Hematopoietic multipotent progenitor cell treated with erythropoietin and hydrocortisone succinate and interleukin-3 and kit ligand, for 6 days (in vitro differentiated cells): Measurements from ENCODE around the gene PRRT1.
"Not testable (repeated sequence)": the region's sequence is repeated elsewhere in the genome, so short reads cannot be mapped to it uniquely, and the experiment has no call there.

Source experiments
- DNase-seq: peaks from one replicate; pipeline ENCODE4 v3.0.0-alpha.2; 2015

Gene PRRT1

DNA sequence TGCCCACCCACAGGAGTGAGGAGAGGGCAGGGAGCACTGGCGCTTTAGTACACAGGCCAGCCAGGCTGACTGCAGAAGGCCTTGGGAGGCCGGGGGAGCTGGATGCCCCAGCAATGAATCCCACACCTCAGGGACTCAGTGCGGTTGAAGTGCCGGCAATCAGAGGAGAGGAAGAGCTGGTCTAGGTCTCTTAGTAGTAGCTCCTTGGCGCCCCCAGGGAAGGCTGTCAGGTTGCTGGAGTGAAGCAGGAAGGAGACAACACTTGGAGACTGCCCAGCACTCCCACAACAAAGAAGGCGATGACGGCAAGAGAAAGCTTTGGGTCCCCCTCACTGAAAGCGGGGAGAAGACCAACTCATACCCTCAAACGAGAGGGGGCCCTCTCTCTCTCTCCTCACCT lies 34.3 kb downstream of the PRRT1 start:
- no peak for DNase-seq

DNA sequence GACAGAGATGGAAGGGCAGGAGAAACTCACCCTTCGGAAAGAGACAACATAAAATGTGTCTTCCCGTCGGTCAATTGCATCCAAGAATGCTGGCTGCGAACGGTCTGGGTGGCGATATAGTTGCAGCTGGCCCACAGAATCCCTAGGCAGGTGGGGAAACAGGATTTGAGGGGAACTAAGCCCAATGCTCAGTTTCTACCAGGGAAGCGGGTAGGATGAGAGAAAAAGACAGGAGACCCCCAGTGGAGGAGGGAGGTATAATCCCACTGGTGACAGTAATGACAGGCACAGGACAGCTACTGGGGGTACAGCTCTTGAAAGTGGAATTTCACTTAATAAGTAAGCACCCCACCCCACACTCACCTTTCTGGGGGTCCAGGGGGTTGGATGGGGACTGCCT lies 35.1 kb downstream of the PRRT1 start:
- DNase-seq: peak; percentile 74

DNA sequence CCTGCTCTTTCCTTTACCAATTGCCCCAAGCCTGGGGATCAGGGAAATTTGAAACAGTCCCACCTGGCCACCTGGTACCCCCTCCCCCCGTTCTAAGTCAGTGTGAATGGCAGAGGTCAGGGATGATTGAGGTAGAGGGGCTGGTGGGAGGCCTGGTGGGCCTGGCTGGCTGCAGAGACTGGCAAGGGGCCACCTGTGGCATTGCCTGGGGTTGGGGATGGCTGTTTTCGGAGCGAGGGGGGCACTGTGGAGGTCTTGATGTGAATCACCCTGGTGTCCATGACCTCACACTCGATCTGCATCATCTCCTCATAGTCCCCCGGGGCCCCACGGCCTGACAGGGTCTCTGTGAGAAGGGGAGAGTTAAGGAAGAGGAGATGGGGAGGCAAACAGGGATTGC lies 36.1 kb downstream of the PRRT1 start:
- DNase-seq: no peak

DNA sequence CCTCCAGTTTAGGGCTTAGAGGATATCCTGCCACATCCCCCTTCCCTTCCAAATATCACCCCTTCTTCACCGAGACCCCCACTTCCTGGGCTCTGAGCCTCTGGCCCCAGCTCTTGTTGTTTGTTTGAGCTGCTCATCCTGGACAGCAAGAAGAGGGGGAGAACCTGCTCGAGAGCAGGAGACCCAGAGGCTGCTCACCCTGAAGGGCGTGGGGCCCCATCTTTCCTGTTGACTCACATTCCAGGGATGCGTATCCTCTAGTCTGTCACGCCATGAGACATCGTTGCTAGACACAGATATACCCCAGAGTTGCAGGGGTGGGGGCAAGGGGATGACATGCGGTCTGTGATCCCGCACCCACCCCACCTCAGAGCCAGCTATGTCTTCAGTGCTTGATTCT lies 36.9 kb downstream of the PRRT1 start:
- DNase-seq: no peak

DNA sequence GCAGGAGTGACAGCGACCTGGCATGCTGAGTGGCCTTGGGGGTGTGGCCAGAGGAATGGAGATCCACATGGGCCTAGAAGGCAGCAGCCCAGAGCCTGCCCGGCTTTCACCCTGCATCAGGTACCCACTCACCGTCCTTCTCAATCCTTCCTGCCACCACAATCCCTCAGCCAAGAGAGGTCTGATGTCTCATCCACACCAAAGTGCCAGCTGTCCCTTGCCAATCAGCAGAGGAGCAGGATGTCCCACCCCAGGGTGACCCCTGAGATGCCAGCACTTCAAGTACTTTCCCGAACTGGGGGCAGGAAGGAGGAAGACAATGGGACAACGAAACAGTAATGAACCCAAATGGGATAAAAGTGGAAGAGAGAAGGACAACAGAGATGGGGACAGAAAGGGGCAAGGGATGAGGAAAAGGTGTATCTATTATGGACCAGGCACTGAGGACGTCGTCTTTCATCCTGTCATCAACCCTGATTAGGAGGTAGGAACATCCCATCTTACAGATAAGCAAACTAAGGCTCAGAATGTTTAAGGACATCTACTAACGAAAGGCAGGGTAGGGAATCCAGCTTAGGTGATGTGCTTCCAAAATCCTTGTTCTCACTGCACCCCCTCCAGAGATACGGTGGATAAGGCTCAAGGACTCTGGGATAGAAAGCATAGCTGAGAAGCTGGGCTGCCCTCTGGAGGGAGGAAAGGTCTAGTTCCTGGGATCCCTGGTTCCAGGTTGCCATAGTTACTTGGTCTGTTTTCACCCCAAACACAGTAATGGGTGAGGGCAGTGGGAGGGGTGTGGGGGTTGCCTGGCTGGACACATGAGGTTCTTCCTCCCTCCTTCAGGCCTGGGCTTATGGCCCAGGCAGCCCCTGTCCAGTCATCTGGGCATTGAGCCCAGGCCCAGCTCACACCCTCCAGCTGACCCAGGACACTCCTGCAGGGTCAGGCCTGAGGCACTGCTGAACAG lies 38.1 kb downstream of the PRRT1 start:
- peak; percentile 35 for DNase-seq

DNA sequence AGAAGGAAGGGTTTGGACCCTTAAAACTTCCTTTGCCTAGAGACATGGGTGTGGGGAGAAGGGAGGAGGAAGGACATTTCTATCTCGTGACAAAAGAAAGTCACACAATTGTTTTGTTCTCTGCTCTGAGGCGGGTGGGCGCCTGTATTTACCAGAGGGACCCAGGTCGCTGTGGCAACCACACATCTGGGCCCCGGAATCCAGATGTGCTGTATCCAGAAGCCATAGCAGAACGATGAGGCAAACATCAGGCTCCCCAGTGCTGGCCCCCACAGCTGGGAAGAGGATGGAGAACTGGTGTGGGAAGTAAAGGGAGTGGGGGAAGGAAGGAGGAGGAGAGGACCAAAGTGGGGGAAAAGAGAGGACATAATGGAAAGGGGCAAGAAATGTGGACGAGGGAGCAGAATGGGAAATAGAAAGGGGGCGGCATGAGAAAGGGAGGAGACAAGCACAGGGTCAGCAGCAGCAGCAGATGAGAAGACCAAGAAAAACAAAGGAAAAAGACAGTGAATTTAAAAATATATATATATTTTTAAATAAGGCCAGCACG lies 39.2 kb downstream of the PRRT1 start:
- DNase-seq: no peak

DNA sequence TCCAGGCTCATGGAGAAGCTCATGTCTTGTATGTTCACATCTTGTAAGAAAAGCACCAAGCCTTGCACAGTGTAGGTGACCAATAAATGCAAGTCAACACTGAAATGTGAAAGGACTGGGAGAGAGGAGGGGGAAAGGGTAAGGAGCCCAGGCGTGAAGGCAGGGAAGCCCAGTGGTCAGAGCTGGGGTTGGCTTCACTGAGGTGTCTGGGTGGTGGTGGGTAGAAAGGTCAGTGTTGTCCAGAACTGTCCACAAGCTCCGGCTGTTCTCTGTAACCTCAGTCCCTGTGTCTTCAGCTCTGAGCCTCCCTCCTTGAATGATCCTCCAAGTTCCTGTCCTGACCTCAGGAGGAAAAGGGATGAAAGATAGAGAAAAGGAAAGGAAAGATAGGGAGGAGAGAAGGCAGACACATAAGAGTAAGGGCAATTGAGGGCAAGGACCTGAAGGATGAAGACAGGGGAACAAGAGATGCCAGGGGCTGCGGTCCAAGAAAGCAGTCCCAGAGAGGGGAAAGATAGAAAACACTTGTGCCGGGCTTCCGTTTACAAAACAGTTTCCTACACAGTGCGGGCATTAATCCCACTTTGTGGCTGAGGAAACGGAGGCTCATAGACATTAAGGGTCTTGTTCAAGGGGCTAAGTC lies 40.2 kb downstream of the PRRT1 start:
- no peak for DNase-seq

DNA sequence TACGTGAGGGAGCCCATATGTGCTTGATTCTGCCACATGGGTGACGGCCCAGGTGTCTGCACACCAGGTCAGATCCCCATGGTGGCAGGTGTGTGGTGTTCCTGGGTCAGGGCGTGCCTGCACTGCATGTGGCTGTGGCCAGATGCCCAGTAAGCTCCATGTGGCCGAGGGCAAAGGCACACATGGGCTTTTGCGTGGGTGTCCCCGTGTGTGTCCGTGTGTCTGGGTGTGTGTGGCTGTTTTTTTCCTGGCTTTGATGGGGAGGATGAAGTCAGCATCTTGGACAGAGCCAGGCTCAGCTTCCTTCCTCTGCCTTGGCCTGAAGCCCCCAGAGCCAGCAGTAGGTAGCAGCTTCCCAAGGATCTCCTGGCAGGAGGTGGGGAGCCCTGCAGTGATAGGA lies 41.1 kb downstream of the PRRT1 start:
- DNase-seq: no peak

DNA sequence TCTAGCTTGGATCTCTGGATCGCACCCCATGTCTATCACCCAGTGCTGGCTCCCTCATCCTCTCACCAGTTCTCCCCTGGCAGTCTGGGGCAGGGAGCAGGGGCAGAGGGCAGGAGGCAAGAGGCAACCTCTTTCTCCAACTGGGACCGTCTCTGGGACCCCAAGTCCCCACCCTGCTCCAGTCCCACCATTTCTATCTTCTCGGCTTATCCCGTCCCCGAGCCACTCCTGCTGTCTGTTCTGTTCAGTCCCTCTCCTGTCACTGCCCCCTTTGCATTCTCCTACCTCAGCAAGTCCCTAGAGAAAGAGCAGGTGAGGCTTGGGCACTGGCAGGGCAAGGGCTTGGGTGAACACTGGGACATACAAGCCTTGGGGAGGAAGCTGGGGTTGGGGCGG lies 42.0 kb downstream of the PRRT1 start:
- no peak for DNase-seq

DNA sequence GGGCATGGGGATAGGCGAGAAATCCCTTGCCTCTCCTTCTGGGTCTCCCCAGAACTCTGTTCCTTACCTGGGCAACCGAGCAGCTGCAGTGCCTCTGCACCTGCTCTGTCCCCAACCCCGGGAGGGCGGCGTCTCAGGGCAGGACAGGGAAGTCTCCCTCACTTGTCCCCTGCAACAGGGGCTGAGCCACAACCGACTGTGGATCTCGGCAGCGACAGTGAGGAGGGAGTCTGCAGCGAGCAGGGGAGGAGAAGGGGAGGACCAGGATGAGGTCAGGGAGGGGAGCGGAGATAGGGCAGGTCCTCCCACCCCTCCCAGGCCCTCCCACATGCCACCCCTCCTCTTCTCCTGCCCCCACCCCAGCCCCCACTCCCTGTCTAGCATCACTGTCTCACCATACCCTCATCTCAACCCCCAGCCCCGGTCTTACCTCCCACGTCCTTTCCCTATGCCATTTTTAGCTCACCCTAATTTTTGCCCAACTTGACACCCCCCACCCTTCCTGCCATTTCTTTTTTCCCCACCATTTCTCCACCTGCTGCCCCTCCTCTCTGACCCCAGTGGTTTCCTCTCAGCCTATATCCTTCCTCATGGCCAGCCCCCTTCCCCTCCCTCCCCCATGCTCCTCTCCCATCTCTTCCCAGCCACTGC lies 42.5 kb downstream of the PRRT1 start, which contains the start of gene TNXB:
TSS of gene TNXB (minus strand) at position 225 of the 651 bp plus-strand sequence. CDS start 11,140 bp downstream, outside the sequence.
- DNase-seq: peak; percentile 65

DNA sequence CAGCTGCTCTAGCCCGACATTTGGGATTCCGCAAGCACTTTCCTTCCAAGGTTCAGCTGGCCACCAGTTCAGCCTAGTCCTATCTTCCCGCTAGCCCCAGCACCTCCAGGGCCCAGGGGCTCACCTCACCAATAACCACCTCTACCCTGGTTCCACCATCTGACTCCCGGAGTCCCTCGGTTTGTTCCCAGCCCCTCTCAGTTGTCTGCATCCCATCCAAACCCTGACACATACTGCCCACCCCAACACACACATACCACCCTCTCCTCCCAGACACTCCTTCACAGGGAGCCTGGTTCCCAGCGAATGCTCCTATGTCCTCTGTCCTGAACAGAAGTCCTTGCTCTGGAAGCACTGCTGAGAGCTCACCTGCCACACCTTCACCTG lies 43.0 kb downstream of the PRRT1 start:
- DNase-seq: no peak

DNA sequence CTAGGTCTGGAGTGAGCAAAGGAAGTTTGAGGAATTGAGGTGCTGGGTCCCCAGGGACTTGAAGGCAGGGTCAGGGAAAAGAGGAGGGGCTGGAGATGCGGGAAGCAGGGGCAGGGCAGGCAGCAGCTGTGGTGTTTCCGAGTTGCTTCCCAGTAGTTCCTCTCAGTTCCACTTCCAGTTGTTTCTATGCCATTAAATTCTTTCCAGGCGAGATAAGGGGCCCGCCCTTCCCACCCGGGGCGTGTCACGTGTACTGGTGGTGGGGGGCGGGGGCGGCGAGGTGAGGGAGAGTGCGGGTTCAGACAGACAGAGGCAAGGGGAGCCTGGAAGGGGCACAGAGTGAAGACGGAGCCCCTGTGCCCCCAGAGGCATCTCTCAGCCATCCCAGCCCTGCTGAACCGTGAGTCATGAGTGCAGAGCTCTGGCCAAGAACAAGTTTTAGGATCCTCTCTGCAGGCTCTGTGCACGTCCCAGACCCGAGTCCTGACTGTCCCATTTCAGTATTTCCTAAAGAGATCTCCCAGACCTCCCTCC lies 43.6 kb downstream of the PRRT1 start:
- DNase-seq: peak; percentile 74

DNA sequence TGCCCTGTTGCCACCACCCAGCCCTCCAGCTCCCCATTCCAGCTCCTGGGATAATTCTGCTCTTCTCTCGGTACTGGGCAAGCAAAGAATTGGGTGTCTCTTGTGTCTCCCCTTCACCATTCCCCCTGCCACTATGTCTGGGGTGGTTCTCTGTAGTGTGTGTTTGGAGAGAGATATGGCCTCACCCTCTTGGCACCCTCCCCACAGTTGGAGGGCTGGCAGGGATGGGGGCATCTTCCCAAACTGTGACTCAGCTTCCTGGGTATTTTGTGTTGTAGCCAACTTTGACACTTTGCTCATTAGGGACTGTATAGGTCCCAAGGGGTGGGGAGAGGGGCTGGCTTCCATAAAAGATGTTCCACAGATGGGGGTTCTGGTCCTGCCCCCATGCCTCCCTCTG lies 44.3 kb downstream of the PRRT1 start:
- peak; percentile 86 for DNase-seq

DNA sequence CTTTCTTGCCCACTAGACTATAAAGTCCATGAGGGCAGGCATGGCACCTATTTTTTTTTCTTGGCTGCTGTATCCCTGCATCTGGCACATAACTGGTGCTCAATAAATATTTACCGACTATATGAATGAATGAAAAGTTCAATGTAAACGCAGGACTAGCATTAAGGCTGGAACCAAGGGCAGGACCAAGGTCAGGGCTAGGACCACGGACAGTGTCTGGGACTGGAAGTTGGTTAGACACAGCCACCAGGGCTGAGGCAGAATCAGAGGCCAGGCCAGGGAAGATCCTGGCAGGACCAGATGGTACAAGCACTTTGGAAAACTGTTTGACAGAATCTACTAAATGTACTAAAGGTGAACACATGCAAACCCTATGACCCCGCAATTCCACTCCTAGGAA lies 46.3 kb downstream of the PRRT1 start:
- peak; percentile 68 for DNase-seq

DNA sequence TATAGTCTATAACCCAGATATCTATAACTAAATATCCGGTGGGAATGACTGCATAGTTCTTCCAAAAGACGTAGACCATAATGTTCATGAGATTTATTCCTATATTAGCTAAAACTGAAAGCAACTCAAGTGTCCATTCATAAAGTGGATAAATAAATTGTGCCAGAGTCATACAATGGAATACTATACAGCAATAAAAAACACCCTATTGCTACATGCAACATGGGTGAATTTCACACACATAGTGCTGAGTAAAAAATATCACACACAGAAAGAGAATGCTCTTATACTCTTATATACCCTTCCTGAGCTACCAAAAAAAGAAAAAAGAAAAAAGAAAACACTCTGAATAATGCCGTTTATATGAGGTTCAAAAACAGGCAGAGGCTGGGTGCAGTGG lies 49.5 kb downstream of the PRRT1 start:
- DNase-seq: no peak

DNA sequence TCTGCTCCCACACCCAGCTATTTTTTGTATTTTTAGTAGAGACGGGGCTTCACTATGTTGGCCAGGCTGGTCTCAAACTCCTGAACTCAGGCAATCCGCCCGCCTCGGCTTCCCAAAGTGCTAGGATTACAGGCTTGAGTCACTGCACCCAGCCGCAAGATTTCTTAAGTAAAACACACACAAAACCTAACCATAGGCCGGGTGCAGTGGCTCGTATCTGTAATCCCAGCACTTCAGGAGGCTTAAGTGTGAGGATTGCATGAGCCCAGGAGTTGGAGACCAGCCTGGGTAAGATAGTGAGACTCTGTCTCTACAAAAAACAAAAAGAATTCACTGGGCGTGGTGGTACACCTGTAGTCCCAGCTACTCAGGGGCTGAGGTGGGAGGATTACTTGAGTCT lies 51.5 kb downstream of the PRRT1 start:
- DNase-seq: not testable (repeated sequence)
